A549 (cell line): Measurements from ENCODE around the gene SLC25A40.

ENCODE experiments used
- CTCF ChIP-seq: fragments of >200 bp; sonication (Bioruptor Twin); formaldehyde crosslinking; IDR thresholded peaks from 3 replicates; pipeline ENCODE4 v1.5.1; 2016
- ELK1 ChIP-seq: fragments of 150-350 bp; IDR thresholded peaks from 2 replicates; pipeline ENCODE4 v1.6.1; 2014; ENCODE audit warnings: low read depth, mild to moderate bottlenecking, low read length
- MAZ ChIP-seq: fragments of 150-350 bp; IDR thresholded peaks from 2 replicates; pipeline ENCODE4 v1.6.1; 2014; ENCODE audit warnings: antibody characterized with exemption, low read depth, low read length, borderline replicate concordance
- PHF8 ChIP-seq: fragments of 200-600 bp; sonication (generic); IDR thresholded peaks from 2 replicates; pipeline ENCODE4 v1.6.1; 2016; ENCODE audit warnings: low read depth, mild to moderate bottlenecking, antibody characterized with exemption, moderate library complexity, borderline replicate concordance
- POLR2A ChIP-seq: IDR thresholded peaks from 2 replicates; pipeline ENCODE4 v1.6.1; 2012; ENCODE audit warnings: mild to moderate bottlenecking, low read length
- RAD21 ChIP-seq, 2 experiments: fragments of >200 bp in 1 of 2; sonication (Bioruptor Twin) in 1 of 2; formaldehyde crosslinking in 1 of 2; IDR thresholded peaks in 1 of 2; conservative IDR thresholded peaks in 1 of 2; 2 replicates in 1 of 2; 3 replicates in 1 of 2; pipeline ENCODE4 v1.6.1; 2012 to 2018; ENCODE audit warnings: inconsistent platforms in 1 of 2
- RCOR1 ChIP-seq: fragments of 150-350 bp; IDR thresholded peaks from 2 replicates; pipeline ENCODE4 v1.6.1; 2014; ENCODE audit warnings: antibody characterized with exemption, low read length, low read depth
- SREBF2 ChIP-seq: fragments of 450-650 bp; IDR thresholded peaks from 2 replicates; pipeline ENCODE4 v1.6.1; 2014; ENCODE audit warnings: mild to moderate bottlenecking, moderate library complexity
- ZFP36 ChIP-seq: fragments of 450-650 bp; IDR thresholded peaks from 2 replicates; pipeline ENCODE4 v1.6.1; 2014; ENCODE audit warnings: borderline replicate concordance; ENCODE audit not compliant: partially characterized antibody
- TF ChIP-seq, protein P1 (sequence below): fragments of 450-650 bp; IDR thresholded peaks from 2 replicates; pipeline ENCODE4 v1.6.1; 2014; ENCODE audit warnings: antibody characterized with exemption

DNA sequence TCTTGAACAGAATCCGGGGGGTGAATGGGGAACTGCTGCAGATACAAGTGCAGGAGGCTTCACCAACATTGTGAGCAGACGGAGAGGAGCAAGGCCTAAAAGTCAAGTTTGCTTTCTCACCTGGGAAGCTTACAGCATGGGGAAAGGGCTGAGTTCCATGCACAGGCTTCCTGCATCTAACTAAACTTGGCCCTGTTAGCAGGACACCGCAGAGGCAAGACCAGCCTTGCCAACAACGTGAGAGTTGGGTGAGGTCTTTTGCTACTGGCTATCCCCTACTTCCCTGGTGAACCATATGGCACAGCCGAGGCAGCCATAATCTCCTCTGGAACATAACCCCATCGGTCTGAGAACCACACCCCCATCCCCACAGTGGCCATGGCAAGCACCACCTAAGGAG lies 43.7 kb upstream of the SLC25A40 start:
- TF ChIP-seq POLR2A (no peak), CTCF (no peak), ELK1 (no peak), MAZ (no peak), RCOR1 (no peak), ZFP36 (no peak), SREBF2 (no peak), PHF8 (no peak), RAD21 (conservative IDR thresholded peaks at IDR 0.05 in 1 of 2, IDR thresholded peaks at IDR 0.05 in 1 of 2) (no peak)
- TF ChIP-seq, protein P1, sequence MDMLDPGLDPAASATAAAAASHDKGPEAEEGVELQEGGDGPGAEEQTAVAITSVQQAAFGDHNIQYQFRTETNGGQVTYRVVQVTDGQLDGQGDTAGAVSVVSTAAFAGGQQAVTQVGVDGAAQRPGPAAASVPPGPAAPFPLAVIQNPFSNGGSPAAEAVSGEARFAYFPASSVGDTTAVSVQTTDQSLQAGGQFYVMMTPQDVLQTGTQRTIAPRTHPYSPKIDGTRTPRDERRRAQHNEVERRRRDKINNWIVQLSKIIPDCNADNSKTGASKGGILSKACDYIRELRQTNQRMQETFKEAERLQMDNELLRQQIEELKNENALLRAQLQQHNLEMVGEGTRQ = no peak
